H1 (cell line): ENCODE measurements around the gene CHAT. TPM values are rescaled to one million over a fixed set of nuclear protein-coding genes. Genes with fewer than 3 reads are reported as not detected.

ENCODE experiments used
- CHD2 ChIP-seq: IDR thresholded peaks from 2 replicates; pipeline ENCODE4 v1.6.1; 2012; ENCODE audit warnings: low read length, improper control_type of control experiment
- polyA plus RNA-seq, 7 experiments: library from polyadenylated mRNA; depleted of rRNA in 3 of 7; stranded (reverse) in 5 of 7; unstranded in 2 of 7; fragments of >200 nt in 5 of 7; fragments of 200-250 nt in 2 of 7; gene quantifications; 1 replicate in 5 of 7; 2 replicates in 1 of 7; 4 replicates in 1 of 7; pipeline versions ENCODE4 v1.2.1 to v1.2.3, GENCODE V29; 2011 to 2013; ENCODE audit warnings: missing spikeins in 2 of 7, mixed read lengths in 2 of 7
- total RNA-seq: library from RNA; stranded (reverse); fragmentation: NEBNext Ultra II Directional; extraction: Animal tissue kit (Norgen Biotek cat#: 25700); gene quantifications from 2 replicates; pipeline ENCODE4 v1.2.1, GENCODE V29; 2021

The CHAT gene
- total and polyA plus RNA-seq, 2 of the 8 experiments (the other 6 are each of a cell fraction or from before 2014, with no cell fraction given) = not detected

DNA sequence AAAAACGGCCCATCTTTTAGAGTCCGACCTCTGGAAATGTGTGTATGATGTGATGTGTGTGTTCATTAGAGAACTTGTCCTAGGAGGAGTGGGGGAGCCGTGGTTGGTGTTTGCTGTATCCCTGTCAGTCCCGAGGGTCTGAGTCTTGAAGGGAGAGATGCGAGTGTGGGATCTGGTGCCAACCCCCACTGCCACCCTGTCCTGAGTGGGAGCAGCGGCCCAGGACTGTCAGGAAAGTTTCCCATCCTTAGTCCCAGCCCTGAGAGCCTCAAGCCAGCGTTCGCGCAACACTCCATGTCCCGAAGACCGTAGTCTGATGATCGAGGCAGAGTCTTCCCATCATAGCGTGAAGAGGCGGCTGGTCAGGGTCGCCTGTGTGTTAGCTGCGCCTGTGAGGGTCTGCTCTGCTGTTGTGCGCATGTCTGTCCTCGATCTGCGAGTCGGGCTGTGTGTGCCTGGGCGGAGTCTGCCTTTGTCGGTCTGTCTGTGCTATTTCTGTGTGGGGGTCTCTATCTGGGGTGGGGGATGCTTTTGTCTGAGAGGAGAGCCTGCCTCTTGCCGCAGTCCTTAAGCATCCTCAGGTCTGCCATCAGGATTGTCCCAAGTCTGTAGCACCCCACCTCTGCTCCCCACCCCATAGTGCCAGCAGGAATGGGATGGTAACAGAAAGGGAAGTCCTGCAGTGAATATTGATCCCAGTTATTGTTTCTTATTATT, 514 bp upstream of the CHAT start (continued):
- no peak for TF ChIP-seq CHD2
